SKM-1 (cell line): Measurements from ENCODE around the gene KANK2.

Source experiments
- DNase-seq: peaks from one replicate; lab custom pipeline; 2025; ENCODE audit not compliant: unreplicated experiment; lab: John Stamatoyannopoulos, UW

The KANK2 gene

GRCh38 chr19:11226716-11227166 is 29.4 kb upstream of the KANK2 start:
- DNase-seq, result no peak

- no peak for DNase-seq
Measured at GRCh38 chr19:11225815-11226214, 28.5 kb upstream of the KANK2 start.

- DNase-seq, result no peak
Measured at GRCh38 chr19:11225172-11225571, 27.8 kb upstream of the KANK2 start.

GRCh38 chr19:11224429-11224828 is 27.1 kb upstream of the KANK2 start:
- DNase-seq, result no peak

- DNase-seq, result no peak
Measured at GRCh38 chr19:11223200-11223599, 25.9 kb upstream of the KANK2 start.

GRCh38 chr19:11221082-11221598 is 23.8 kb upstream of the KANK2 start:
- DNase-seq, result no peak

- no peak for DNase-seq
Measured at GRCh38 chr19:11214387-11214786, 17.0 kb upstream of the KANK2 start.

GRCh38 chr19:11210656-11210928 is 13.2 kb upstream of the KANK2 start:
- no peak for DNase-seq

- DNase-seq, result no peak
Measured at GRCh38 chr19:11209839-11210655, 12.7 kb upstream of the KANK2 start.

GRCh38 chr19:11208561-11209471 is 11.5 kb upstream of the KANK2 start:
- no peak for DNase-seq

- no peak for DNase-seq
Measured at GRCh38 chr19:11205939-11206570, 8.7 kb upstream of the KANK2 start.

- no peak for DNase-seq
Measured at GRCh38 chr19:11204943-11205349, 7.6 kb upstream of the KANK2 start.

- DNase-seq, result no peak
Measured at GRCh38 chr19:11204076-11204602, 6.8 kb upstream of the KANK2 start.

- DNase-seq, result no peak
Measured at GRCh38 chr19:11203194-11204075, 6.1 kb upstream of the KANK2 start.

- no peak for DNase-seq
Measured at GRCh38 chr19:11202488-11203193, 5.3 kb upstream of the KANK2 start.

GRCh38 chr19:11201791-11202190 is 4.4 kb upstream of the KANK2 start:
- no peak for DNase-seq

GRCh38 chr19:11200931-11201330 is 3.6 kb upstream of the KANK2 start:
- no peak for DNase-seq

- DNase-seq, result no peak
Measured at GRCh38 chr19:11200015-11200574, 2.8 kb upstream of the KANK2 start.

GRCh38 chr19:11199517-11199916 is 2.2 kb upstream of the KANK2 start:
- DNase-seq, result no peak
